Measurements from ENCODE around the gene RIN3.

Gene RIN3

DNA sequence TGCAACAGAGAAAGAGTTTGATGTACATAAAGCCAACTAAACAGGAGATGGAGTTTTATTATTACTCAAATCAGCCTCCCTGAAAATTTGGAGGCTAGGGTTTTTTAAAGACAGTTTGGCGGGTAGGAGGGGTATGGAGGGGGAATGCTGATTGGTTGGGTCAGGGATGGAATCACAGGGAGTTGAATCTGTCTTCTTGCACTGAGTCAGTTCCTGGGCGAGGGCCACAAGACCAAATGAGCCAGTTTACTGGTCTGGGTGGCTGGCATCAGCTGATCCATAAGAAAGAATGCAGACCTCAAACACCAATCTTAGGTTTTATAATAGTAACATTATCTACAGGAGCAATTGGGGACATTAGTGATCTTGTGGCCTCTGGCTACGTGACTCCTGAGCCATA is 64.9 kb downstream of the RIN3 start:
- no peak for DNase-seq

DNA sequence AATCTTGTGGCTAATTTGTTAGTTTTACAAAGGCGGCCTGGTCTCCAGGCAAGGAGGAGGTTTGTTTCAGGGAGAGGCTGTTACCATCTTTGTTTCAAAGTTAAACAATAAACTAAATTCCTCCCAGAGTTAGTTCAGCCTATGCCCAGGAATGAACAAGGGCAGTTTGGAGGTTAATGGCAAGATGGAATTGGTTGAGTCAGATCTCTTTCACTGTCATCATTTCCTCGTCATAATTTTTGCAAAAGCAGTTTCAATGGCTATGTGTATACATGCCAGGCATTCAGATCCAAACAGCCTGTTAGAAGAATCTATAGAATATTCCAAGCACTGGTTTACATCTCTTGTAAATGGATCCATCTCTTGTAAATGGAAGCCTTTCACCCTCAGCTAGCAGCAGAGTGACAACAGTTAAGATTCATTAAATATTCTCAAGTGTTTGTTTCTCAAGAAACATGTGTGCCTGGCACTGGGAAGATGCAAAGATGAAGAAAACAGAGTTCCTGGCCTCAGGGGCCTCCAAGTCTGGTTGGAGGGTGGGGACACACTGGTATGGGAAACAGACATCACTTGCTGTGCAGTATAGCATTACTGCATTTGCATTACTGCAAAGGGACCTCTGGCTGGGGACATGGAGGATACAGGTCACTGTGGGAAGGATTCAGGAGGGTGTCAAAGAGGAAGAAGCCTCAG is 65.8 kb downstream of the RIN3 start:
- no peak for DNase-seq

- DNase-seq = no peak
Measured at GRCh38 chr14:92581206-92581605, 67.6 kb downstream of the RIN3 start.

DNA sequence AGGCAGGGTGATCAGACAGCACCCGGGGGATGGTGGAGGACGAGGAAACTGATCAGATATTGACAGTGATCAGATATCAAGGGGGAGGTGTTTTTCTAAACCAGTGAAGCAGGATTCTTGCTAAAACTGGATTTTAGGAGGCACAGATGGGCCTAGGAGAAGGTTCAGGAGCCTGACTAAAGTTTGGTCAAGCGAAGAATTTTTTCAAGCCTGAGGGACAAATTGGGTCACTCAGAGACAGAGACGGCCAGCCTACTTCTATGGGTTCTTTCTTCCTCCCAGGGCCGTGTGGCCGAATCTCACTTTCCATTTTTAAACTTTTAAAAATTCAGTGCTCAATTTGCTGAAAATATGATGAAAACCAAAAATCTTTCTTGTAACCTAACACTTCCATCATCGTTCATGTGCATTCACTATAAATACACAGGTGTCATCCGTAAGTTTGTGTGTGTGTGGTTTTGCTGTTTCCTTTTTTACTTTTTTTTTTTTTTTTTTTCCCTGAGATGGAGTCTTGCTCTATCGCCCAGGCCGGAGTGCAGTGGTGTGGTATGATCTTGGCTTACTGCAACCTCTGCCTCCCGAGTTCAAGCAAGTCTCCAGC is 68.5 kb downstream of the RIN3 start:
- no peak for DNase-seq

DNA sequence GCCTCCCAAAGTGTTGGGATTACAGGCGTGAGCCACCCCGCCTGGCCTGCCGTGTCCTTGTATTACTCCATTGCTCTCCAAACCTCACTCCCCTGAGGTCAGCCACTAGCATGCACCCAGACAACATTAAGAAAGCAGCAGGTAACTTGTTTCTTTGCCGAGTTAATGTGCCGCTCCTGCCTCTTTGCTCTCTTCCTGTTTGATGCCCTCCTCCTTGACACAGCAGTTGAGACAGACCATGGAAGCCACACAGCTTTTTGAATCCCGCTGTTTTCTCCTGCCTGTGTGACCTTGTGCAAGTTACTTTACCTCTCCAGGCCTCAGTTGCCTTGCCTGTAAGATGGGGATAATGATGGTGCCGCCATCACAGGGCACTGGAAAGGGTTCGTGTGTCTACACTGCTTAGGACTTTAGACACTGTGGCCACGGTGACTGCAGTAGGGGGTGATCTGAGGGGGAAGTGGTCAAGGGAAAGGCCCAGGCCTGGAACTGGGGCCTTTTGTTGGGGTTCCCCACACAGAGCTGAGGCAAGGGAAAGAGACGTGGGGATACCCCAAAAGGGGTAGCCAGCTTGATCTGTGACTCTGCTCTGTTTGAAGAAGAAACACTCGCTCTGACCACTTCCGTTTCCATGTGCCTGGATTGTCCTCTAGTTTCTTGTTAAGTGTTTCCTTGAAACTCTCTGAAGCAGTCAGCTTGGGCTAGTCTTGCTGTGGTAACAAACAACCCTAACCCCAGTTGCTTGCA is 69.3 kb downstream of the RIN3 start:
- no peak for DNase-seq

DNA sequence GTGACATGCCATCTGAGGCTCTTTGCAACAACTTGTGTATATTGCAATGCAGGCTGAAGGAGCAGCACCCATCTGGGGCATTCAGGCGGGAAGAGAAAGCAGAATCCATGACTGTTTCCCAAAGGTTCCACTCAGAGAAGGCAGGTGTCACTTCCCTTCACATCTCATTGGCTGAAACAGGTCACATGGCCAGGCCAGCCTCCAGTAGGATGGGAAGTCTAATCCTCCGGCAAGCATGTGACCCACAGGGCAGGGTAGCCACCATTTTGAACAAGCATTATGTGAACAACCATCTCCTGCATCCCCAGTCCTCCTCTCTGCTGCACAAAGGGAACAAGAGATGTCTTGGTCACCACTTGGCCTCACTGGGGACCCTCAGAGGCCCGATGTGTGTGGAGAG is 70.6 kb downstream of the RIN3 start:
- no peak for DNase-seq

DNA sequence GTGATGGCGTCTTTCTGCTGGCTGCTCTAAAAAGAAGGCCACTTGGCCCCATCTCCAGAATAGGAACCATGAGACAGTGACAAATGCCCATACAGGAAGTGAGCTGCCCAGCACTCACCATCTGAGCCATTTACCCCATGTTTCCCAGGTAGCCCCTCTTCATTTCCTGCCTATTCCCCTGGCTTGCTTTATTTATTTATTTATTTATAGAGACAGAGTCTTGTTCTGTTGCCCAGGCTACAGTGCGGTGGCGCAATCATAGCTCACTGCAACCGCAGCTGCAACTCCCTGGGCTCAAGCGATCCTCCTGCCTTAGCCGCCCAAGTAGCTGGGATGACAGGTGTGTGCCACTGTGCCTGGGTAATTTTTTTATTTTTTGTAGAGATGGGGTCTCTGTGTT is 71.2 kb downstream of the RIN3 start:
- DNase-seq = no peak

- DNase-seq = no peak
Measured at GRCh38 chr14:92585981-92586937, 72.7 kb downstream of the RIN3 start.

- DNase-seq = no peak
Measured at GRCh38 chr14:92586963-92587699, 73.5 kb downstream of the RIN3 start.

- no peak for DNase-seq
Measured at GRCh38 chr14:92587700-92588085, 74.1 kb downstream of the RIN3 start.

- no peak for DNase-seq
Measured at GRCh38 chr14:92589213-92589852, 75.8 kb downstream of the RIN3 start.

DNA sequence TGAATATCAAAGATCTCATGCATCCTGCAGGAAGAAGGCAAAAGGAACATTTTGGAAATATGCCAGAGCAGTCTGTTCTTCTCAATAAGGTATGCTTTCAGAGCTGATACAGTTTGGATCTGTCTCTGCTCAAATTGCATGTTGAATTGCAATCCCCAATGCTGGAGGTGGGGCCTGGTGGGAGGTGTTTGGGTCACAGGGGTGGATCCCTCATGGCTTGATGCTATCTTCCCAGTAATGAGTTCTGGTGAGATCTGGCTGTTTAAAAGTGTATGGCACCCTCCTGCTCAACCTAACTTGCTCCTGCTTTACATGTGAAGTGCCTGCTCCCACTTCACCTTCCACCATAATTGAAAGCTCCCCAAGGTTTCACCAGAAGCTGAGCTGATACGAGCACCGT is 76.6 kb downstream of the RIN3 start:
- DNase-seq = no peak

DNA sequence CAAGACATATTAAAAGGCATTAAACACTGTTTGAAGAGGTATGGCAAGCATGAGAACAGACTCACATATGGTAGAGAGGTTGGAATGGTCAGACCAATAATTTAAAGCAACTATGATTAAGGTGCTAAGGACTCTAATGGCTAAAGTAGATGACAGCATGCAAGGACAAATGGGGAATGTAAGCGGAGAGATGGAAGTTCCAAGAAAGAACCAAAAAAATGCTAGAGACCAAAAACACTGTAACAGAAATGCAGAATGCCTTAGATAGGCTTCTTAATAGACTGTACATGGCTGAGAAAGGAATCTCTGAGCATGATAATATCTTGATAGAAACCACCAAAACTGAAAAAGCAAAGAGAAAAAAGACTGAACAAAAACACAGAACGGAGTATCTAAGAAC is 77.4 kb downstream of the RIN3 start:
- DNase-seq = no peak

DNA sequence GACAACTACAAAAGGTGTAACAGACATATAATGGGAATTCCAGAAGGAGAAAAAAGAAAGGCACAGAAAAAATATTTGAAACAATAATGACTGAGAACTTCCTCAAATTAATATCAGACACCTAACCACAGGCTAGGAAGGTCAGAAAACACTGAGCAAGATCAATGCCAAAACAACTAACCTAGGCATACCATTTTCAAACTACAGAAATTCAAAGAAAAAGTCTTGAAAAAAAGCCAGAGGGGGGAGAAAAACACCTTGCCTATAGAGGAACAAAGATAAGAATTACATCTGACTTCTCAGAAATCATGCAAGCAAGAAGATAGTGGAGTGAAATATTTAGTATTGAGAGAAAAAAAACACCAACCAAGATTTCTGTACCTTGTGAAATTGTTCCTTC is 77.8 kb downstream of the RIN3 start:
- DNase-seq = no peak

GRCh38 chr14:92595267-92595666 is 81.7 kb downstream of the RIN3 start:
- DNase-seq = no peak

- no peak for DNase-seq
Measured at GRCh38 chr14:92596331-92596907, 82.8 kb downstream of the RIN3 start.

- DNase-seq = no peak
Measured at GRCh38 chr14:92597906-92598905, 84.6 kb downstream of the RIN3 start.

DNA sequence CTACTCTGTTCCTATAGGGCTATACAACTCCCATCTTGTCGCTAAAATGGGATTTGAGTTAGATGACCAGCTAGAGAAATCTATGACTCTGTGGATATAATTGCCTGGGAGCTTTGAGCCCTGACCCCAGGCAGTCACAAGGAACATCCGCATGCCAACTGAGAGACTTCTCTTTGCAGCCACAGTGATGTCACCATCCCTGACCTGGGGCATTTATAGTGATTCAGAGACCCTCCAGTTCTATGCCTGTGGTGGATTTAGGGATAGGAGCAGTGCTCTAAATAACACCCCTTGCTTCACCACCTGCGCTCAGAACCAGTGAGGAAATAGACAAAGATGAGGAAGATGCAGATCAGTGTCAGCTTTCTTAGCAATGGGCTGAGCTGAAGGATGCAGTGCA is 86.2 kb downstream of the RIN3 start:
- no peak for DNase-seq

GRCh38 chr14:92600318-92601053 is 86.9 kb downstream of the RIN3 start:
- no peak for DNase-seq

Measured in effector CD8-positive, alpha-beta T cell (primary cell).